SKM-1 (cell line): ENCODE data around the gene ANKS4B.
"Not testable (repeated sequence)": the region's sequence is repeated elsewhere in the genome, so short reads cannot be mapped to it uniquely, and the experiment has no call there.

ENCODE experiments used
- DNase-seq: peaks from one replicate; lab custom pipeline; 2025; ENCODE audit not compliant: unreplicated experiment; lab: John Stamatoyannopoulos, UW

ANKS4B gene

GRCh38 chr16:21218153-21218552, 15.3 kb upstream of the ANKS4B start:
- DNase-seq: peak; percentile 13

- no peak for DNase-seq
These were observed 13.9 kb upstream of the ANKS4B start for GRCh38 chr16:21219551-21219950.

- DNase-seq: no peak
These were observed 10.8 kb upstream of the ANKS4B start for GRCh38 chr16:21222495-21223337.

GRCh38 chr16:21223787-21224186, 9.7 kb upstream of the ANKS4B start:
- no peak for DNase-seq

- DNase-seq: no peak
These were observed 8.7 kb upstream of the ANKS4B start for GRCh38 chr16:21224800-21225199.

- DNase-seq: no peak
These were observed 6.8 kb upstream of the ANKS4B start for GRCh38 chr16:21226749-21227148.

GRCh38 chr16:21227866-21228265, 5.6 kb upstream of the ANKS4B start:
- peak; percentile 33 for DNase-seq

GRCh38 chr16:21228361-21228872, 5.1 kb upstream of the ANKS4B start:
- no peak for DNase-seq

- DNase-seq: no peak
These were observed 416 bp upstream of the ANKS4B start for GRCh38 chr16:21233045-21233520.

GRCh38 chr16:21235199-21235585, 1.7 kb downstream of the ANKS4B start:
- DNase-seq: no peak

GRCh38 chr16:21236831-21237230, 3.3 kb downstream of the ANKS4B start:
- DNase-seq: no peak

GRCh38 chr16:21239646-21240045, 6.1 kb downstream of the ANKS4B start:
- DNase-seq: no peak

- DNase-seq: no peak
These were observed 9.3 kb downstream of the ANKS4B start for GRCh38 chr16:21242756-21243155.

GRCh38 chr16:21244518-21245215, 11.2 kb downstream of the ANKS4B start:
- no peak for DNase-seq

- DNase-seq: not testable (repeated sequence)
These were observed 14.7 kb downstream of the ANKS4B start for GRCh38 chr16:21248179-21248578.

GRCh38 chr16:21250072-21250923, 16.8 kb downstream of the ANKS4B start:
- DNase-seq: no peak

GRCh38 chr16:21253470-21253869, 20.0 kb downstream of the ANKS4B start:
- no peak for DNase-seq

GRCh38 chr16:21256636-21257035, 23.1 kb downstream of the ANKS4B start:
- DNase-seq: no peak

- no peak for DNase-seq
These were observed 23.8 kb downstream of the ANKS4B start for GRCh38 chr16:21257284-21257683.

GRCh38 chr16:21260870-21261791, 27.6 kb downstream of the ANKS4B start:
- DNase-seq: no peak
